Prostate gland (tissue), 2 donors: Measurements from ENCODE around the gene SLC38A10. TPM values are rescaled to one million over a fixed set of nuclear protein-coding genes. Genes with fewer than 3 reads are reported as not detected.

Experiments
- DNase-seq: peaks from one replicate; pipeline ENCODE4 v3.0.0-alpha.2; 2019; ENCODE audit warnings: low spot score
- H3K27ac ChIP-seq, 2 donors: fragments of 200-600 bp; sonication (generic); 2 replicates each; pipeline ENCODE4 v1.5.1; 2017 to 2019
- H3K27me3 ChIP-seq: fragments of 200-600 bp; sonication (generic); replicated peaks from 2 replicates; pipeline ENCODE4 v1.5.1; 2019; ENCODE audit not compliant: insufficient read depth
- H3K36me3 ChIP-seq, 2 donors: fragments of 200-600 bp; sonication (generic); 1 replicate in 1 of 2; 2 replicates in 1 of 2; pipeline versions ENCODE4 v1.5.1 to v1.8.1; 2017 to 2019
- H3K4me1 ChIP-seq: fragments of 200-600 bp; sonication (generic); replicated peaks from 2 replicates; pipeline ENCODE4 v1.5.1; 2019
- H3K4me3 ChIP-seq, 2 donors: fragments of 200-600 bp; sonication (generic); 2 replicates each; pipeline ENCODE4 v1.5.1; 2017 to 2019
- H3K9me3 ChIP-seq: fragments of 200-600 bp; sonication (generic); 2 replicates; pipeline ENCODE4 v1.5.1; 2017
- CTCF ChIP-seq, 4 experiments: fragments of 200-600 bp in 2 of 4; fragments of 450-650 bp in 2 of 4; sonication (generic) in 2 of 4; IDR thresholded peaks; 1 replicate in 3 of 4; 2 replicates in 1 of 4; pipeline ENCODE4 v1.5.1; 2016 to 2019; ENCODE audit warnings: antibody characterized with exemption in 4 of 4, mild to moderate bottlenecking in 2 of 4, moderate library complexity in 2 of 4
- POLR2A ChIP-seq: fragments of 450-650 bp; IDR thresholded peaks from one replicate; pipeline ENCODE4 v1.6.1; 2016; ENCODE audit warnings: antibody characterized with exemption, mild to moderate bottlenecking
- POLR2AphosphoS5 ChIP-seq: sonication (generic); formaldehyde crosslinking; IDR thresholded peaks from one replicate; pipeline ENCODE4 v1.6.1; 2017; ENCODE audit warnings: antibody characterized with exemption
- WGBS: methylation state at CpG from one replicate; pipeline ENCODE4 v1.1.5; 2018; 5-methylcytosine and 5-hydroxymethylcytosine counted together
- intact Hi-C: fragments of 100-400 bp; cut with DNase I; formaldehyde crosslinking; loops from one replicate; pipeline ENCODE4 v1.14.2; 2022
- total RNA-seq, 2 donors: library from RNA; depleted of rRNA; stranded (reverse); fragments of >200 nt; gene quantifications; one replicate each; pipeline ENCODE4 v1.1.0, GENCODE V29; 2016

SLC38A10 gene
- total RNA-seq, 2 donors from 2014 or later = 104 to 167 TPM

DNA sequence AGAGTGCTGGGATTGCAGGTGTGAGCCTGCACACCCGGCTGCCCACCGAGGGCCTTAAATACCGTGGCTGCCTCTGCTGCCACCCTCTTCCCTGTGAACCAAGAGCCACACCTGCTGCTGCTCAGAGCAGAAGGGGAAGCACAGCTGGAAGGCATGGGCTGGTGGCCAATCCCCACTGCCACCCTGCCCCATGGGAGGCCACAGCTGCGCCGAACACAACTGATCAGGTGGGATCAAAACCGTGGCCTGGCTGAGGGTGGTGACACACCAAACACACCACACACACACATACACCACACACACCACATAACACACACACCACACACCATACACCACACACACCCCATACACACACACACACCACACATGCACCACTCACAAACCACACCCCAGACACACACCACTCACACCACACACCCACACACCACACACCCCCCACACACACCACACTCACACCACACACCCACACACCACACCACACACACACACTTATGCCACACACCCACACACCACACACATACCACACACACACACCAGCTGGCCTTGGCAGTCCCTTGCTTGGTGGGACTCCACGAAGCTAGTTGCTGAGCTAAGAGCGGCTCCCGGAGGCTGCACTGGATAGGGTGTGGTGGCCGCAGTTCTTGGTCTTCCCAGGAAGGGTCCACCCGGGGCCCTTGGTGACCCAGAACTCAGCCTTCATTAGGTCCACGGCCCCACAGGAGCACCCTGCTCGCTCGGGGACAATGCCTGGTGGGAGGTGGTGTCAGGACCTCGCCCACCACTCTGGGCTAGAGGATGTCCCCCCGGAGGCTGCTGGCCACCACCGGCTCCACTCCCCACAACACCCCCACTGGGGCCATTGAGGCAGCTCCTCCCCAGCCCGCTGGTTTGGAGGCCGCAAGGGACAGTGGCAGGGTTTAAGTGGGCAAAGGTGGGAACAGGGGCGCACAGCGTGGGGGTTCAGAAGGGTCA is 87.2 kb downstream of the SLC38A10 start:
- DNase-seq = no peak
- intact Hi-C loops = no loop called here
- Histone ChIP-seq H3K4me1 (no peaks in the 10 kb centered on the region), H3K27me3 (no peaks in the 10 kb centered on the region), H3K36me3 (no peaks in the 10 kb centered on the region), H3K4me3 (no peak overlapping the region), H3K9me3 (no peaks in the 10 kb centered on the region), H3K27ac (no peak overlapping the region)
- 90% methylated on average over 19 of the region's 21 CpGs for WGBS
- TF ChIP-seq POLR2A (no peak), CTCF (IDR thresholded peaks at IDR 0.05) (no peak)

GRCh38 chr17:81206657-81207056 is 88.5 kb downstream of the SLC38A10 start:
- DNase-seq = no peak
- no peak overlapping the region for H3K27ac ChIP-seq
- no peaks in the 10 kb centered on the region for H3K9me3 ChIP-seq
- no peaks in the 10 kb centered on the region for H3K27me3 ChIP-seq
- TF ChIP-seq POLR2AphosphoS5 (no peak), CTCF (IDR thresholded peaks at IDR 0.05) (no peak), POLR2A (no peak)
- no peaks in the 10 kb centered on the region for H3K36me3 ChIP-seq
- 93% methylated on average over 12 of the region's 12 CpGs for WGBS
- no peaks in the 10 kb centered on the region for H3K4me1 ChIP-seq
- H3K4me3 ChIP-seq = no peak overlapping the region
- intact Hi-C loops = no loop called here

DNA sequence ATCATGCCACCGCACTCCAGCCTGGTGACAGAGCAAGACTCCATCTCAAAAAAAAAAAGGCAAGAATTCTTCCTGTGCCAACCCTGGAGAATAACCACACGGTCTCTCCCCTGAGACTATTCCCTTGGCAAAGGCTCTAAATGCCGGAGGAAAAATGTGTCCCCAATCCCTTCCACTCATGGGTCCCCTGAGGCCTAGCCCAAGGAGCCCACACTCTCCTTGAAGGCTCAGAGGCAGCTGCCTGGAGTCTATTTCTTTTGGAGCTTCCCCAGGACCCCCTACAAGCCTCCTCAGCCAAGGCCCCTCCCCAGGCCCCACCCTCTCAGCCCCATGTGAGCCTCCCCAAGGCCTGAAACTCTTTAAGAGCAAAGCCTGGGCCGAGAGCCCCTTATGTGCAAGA is 88.9 kb downstream of the SLC38A10 start:
- H3K9me3 ChIP-seq = no peaks in the 10 kb centered on the region
- no peak for DNase-seq
- H3K4me1 ChIP-seq = no peaks in the 10 kb centered on the region
- no peaks in the 10 kb centered on the region for H3K27me3 ChIP-seq
- H3K36me3 ChIP-seq = no peaks in the 10 kb centered on the region
- intact Hi-C loops = no loop called here
- TF ChIP-seq POLR2A = no peak
- no peak for TF ChIP-seq POLR2AphosphoS5
- WGBS = 85% methylated on average over 4 of the region's 4 CpGs
- H3K27ac ChIP-seq = no peak overlapping the region
- H3K4me3 ChIP-seq = no peak overlapping the region

DNA sequence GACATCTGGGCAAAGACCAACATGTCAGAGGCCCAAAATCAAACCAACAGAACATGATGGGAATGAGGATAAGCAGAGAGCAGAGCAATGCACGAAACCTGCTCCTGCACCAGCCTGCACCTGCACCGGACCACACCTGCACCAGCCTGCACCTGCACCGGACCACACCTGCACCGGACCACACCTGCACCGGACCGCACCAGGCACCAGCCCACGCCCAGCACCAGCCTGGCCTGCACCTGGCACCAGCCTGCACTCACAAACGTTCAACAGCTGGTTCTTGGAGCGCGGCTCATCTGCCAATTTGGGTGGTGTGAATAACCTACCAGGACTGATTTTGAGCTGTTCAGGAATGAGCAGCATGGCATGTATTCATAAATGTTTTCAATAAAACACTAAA is 90.5 kb downstream of the SLC38A10 start:
- H3K4me3 ChIP-seq = no peak overlapping the region
- intact Hi-C loops = no loop called here
- no peaks in the 10 kb centered on the region for H3K4me1 ChIP-seq
- H3K9me3 ChIP-seq = no peaks in the 10 kb centered on the region
- H3K27ac ChIP-seq = no peak overlapping the region
- WGBS = 82% methylated on average over 10 of the region's 10 CpGs
- H3K36me3 ChIP-seq = no peaks in the 10 kb centered on the region
- H3K27me3 ChIP-seq = no peaks in the 10 kb centered on the region
- no peak for DNase-seq
- TF ChIP-seq POLR2A (no peak), POLR2AphosphoS5 (no peak)

DNA sequence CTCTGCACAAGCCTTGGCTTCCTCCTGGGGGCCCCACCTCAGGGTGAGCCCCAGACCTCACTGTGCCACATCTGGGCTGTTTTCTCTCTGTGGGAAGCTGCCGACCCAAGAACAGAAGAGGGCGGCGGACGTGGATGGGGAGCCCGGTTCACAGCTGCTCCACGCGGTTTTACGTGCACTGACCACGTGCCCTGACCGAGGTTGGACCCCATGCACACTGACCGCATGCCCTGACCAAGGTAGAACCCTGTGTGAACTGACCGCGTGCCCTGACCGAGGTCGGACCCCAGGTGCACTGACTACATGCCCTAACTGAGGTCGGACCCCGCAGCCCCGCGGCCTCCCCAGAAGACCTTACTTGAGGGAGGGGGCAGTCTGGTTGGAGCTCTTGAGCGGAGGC is 92.0 kb downstream of the SLC38A10 start:
- H3K4me3 ChIP-seq = no peak overlapping the region
- no peak overlapping the region for H3K27ac ChIP-seq
- intact Hi-C loops = no loop called here
- TF ChIP-seq CTCF (IDR thresholded peaks at IDR 0.05) = no peak
- TF ChIP-seq POLR2AphosphoS5 = no peak
- TF ChIP-seq POLR2A = no peak
- H3K36me3 ChIP-seq = no peaks in the 10 kb centered on the region
- H3K27me3 ChIP-seq = no peaks in the 10 kb centered on the region
- no peaks in the 10 kb centered on the region for H3K4me1 ChIP-seq
- H3K9me3 ChIP-seq = no peaks in the 10 kb centered on the region
- DNase-seq = no peak
- WGBS = 98% methylated on average over 20 of the region's 20 CpGs

GRCh38 chr17:81202318-81202717 is 92.8 kb downstream of the SLC38A10 start:
- intact Hi-C loops = no loop called here
- no peaks in the 10 kb centered on the region for H3K36me3 ChIP-seq
- H3K9me3 ChIP-seq = no peaks in the 10 kb centered on the region
- no peak for TF ChIP-seq POLR2AphosphoS5
- TF ChIP-seq POLR2A = no peak
- TF ChIP-seq CTCF (IDR thresholded peaks at IDR 0.05) = no peak
- 72% methylated on average over 10 of the region's 10 CpGs for WGBS
- H3K27ac ChIP-seq = no peak overlapping the region
- H3K4me1 ChIP-seq = no peaks in the 10 kb centered on the region
- no peak overlapping the region for H3K4me3 ChIP-seq
- H3K27me3 ChIP-seq = no peaks in the 10 kb centered on the region
- DNase-seq = no peak
